SH-SY5Y (cell line): ENCODE results near the gene TMEM254.

ENCODE experiments used
- GATA2 ChIP-seq: IDR thresholded peaks from 2 replicates; pipeline ENCODE4 v1.6.1; 2011; ENCODE audit warnings: mild to moderate bottlenecking, low read depth, low read length
- GATA3 ChIP-seq: IDR thresholded peaks from 2 replicates; pipeline ENCODE4 v1.6.1; 2011; ENCODE audit warnings: low read depth, mild to moderate bottlenecking, low read length, moderate library complexity

GRCh38 chr10:80122746-80123145, 44.3 kb downstream of the TMEM254 start:
- TF ChIP-seq GATA2 (no peak), GATA3 (no peak)
